GM19467 (cell line): Measurements from ENCODE around the gene ZDHHC18.

Experiments used
- ATAC-seq: cut with Tn5 transposase; IDR thresholded peaks from one replicate; pipeline ENCODE4 v1.9.1; 2021; ENCODE audit warnings: mild to moderate bottlenecking, moderate library complexity; ENCODE audit not compliant: unreplicated experiment

The ZDHHC18 gene

GRCh38 chr1:26826261-26827105, at the start of gene ZDHHC18:
ZDHHC18 (plus strand) TSS chr1:26826688; CDS start chr1:26826805, 117 bp downstream.
- peak; percentile 70 for ATAC-seq

DNA sequence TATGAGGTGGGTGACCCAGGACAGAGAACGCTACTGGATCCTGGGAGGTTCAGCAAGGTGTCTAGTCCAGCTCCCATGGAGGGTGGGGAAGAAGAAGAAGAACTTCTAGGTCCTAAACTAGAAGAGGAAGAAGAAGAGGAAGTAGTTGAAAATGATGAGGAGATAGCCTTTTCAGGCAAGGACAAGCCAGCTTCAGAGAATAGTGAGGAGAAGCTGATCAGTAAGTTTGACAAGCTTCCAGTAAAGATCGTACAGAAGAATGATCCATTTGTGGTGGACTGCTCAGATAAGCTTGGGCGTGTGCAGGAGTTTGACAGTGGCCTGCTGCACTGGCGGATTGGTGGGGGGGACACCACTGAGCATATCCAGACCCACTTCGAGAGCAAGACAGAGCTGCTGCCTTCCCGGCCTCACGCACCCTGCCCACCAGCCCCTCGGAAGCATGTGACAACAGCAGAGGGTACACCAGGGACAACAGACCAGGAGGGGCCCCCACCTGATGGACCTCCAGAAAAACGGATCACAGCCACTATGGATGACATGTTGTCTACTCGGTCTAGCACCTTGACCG, 47.3 kb upstream of the ZDHHC18 start:
- no peak for ATAC-seq

DNA sequence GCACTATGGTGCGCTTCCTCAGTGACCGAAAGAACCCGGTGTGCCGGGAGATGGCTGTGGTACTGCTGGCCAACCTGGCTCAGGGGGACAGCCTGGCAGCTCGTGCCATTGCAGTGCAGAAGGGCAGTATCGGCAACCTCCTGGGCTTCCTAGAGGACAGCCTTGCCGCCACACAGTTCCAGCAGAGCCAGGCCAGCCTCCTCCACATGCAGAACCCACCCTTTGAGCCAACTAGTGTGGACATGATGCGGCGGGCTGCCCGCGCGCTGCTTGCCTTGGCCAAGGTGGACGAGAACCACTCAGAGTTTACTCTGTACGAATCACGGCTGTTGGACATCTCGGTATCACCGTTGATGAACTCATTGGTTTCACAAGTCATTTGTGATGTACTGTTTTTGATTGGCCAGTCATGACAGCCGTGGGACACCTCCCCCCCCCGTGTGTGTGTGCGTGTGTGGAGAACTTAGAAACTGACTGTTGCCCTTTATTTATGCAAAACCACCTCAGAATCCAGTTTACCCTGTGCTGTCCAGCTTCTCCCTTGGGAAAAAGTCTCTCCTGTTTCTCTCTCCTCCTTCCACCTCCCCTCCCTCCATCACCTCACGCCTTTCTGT, 46.0 kb upstream of the ZDHHC18 start:
- ATAC-seq = no peak

DNA sequence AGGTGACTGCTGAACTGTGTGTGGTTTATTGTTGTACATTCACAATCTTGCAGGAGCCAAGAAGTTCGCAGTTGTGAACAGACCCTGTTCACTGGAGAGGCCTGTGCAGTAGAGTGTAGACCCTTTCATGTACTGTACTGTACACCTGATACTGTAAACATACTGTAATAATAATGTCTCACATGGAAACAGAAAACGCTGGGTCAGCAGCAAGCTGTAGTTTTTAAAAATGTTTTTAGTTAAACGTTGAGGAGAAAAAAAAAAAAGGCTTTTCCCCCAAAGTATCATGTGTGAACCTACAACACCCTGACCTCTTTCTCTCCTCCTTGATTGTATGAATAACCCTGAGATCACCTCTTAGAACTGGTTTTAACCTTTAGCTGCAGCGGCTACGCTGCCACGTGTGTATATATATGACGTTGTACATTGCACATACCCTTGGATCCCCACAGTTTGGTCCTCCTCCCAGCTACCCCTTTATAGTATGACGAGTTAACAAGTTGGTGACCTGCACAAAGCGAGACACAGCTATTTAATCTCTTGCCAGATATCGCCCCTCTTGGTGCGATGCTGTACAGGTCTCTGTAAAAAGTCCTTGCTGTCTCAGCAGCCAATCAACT, 45.2 kb upstream of the ZDHHC18 start:
- ATAC-seq = no peak

DNA sequence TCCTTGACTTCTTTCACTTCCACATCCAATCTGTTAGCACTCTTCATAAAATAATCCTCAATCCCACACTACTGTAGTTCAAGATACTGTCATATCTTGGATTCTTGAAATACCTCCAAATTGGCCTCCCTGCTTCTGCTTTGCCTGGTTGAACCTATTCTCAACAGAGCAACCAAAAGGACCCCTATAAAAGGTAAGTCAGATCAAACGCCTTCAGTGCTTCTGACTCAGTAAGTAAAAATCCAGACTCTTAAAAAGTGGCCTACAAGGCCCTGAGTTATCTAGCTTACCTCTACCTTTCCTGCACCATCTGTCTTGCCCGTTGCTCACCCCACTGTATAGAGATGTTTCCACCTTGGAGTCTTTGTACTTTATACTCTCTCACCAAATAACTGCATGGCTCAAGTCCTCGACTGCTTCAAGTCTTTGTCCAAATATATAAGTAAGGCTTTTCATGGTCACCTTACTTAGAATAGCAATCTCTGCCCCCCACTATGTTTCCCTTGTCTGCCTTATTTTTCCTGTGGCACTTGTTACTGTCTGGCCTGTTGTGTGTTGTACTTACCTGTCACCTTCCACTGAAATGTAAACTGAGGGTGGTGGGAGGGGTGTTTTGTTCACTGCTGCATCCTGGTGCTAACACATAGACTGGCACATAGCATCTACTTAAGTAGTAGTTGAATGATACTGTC, 43.8 kb upstream of the ZDHHC18 start:
- no peak for ATAC-seq

DNA sequence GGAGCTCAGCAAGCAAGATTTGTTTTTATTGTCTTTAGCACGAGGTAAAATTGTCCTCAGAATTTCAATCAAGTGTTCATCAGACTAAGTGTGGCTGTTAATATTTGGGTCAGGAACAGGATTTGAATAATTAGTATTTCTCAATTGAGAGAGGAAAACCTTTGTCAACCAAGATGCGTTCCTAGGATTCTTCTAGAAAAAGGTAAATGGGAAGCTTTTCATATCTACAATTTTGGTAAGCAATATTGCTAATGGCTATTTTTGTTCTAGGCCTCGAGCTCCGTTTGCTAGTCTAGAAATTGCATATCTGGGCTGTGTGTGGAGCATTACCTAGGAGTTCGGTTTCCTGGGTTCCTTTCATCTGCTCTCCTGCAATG, 42.9 kb upstream of the ZDHHC18 start:
- no peak for ATAC-seq

DNA sequence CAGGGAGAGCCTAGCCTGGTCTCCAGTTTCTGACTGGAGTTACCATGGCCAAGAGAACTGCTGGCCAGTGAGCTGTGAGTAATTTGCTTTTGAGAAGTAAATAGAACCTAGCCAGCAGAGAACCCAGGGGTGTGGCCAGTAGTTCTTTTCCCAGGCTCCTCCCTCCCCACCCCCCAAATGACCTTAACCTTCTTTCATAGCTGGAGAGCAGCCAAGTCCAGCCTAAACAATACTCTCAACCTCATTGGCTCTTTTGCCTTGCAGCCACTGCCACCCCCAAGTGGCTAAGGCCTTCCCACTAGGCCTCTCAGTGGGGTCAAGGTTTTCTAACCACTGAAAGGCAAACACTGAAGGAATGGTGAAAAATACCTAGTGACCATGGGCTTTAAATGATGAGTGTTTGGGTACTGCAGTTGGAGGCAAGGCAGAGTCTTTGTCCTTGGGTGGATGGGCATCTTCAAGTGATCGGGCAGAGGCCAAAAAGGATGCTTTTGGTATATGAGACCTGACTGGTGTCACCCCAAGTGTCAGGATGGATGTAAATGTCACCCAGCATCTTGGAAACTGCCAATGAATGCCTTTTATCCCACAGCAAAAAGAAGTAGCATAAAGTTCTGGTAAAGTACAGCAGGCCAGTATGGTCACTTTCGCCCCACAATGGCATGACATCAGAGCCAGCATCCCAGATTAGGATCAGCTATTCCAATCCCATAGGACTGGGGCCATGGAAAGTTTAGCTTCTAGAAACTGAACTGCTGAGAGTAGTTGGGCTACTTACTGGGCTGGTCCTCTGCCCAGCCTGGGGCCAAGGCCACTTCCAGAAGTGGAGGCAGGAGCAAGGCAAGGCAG, 42.2 kb upstream of the ZDHHC18 start:
- ATAC-seq = no peak

- no peak for ATAC-seq
Measured at GRCh38 chr1:26784886-26785285, 41.6 kb upstream of the ZDHHC18 start.

GRCh38 chr1:26785611-26786436, 40.7 kb upstream of the ZDHHC18 start:
- ATAC-seq = no peak

GRCh38 chr1:26786437-26787380, 39.8 kb upstream of the ZDHHC18 start:
- no peak for ATAC-seq

DNA sequence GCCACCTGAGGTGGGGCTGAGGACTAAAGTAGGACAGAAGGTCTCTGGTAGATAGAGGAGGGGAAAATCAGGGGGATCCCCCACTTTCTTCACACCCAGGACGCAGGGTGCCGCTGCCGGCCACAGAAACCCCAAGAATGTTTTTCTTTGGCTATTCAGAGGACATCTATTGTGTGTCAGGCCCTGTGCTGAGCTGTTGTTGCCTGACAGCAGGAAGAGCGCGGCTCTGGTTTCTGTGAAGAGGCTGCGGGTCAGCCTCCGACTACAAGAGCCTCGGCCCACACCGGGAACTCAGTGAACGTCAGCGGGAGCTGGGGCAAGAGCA, 39.1 kb upstream of the ZDHHC18 start:
- ATAC-seq = peak; percentile 30

DNA sequence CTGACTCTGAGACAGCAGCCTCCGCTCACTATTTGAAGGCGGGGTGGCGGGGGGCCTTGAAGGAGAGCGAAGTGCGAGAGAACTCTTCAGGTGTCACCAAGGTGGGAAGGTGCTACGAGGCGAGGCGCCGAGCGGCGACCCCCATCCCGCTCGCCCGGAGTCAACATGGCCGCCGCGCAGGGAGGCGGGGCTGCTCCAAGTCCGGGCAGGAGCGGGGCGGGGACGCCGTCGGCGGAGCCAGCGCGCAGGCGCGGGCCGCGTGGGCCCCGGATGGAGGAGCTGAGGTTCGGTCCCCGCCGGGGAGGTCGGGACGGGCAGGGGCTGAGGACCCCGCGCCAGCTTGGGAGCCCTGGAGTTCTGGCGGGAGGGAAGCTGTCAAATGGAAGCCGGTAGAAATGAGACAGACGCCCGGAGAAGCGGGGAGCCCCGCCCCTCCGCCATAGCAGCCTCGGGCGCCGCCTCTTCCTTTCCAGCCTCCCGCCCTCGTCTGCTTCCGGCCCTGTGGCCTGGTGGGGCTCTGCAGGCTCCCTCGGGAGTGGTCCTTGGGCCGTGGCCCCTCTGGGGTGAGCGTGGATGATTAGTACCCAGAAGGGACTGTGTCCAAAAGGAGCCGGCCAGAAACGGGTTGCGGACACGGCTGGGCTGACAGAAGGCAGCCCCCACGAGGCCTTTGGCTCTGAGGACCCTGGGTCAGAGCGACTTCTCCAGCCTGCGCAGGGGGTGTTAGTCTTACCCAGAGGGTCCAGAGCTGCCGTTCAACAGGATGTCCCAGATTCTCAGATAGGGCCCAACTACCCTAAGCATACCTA, 38.6 kb upstream of the ZDHHC18 start, which contains the start of gene PIGV:
Gene PIGV (plus strand): TSS at position 245 of the 809 bp plus-strand sequence. CDS start 2,866 bp downstream, outside the sequence.
- peak; percentile 51 for ATAC-seq

DNA sequence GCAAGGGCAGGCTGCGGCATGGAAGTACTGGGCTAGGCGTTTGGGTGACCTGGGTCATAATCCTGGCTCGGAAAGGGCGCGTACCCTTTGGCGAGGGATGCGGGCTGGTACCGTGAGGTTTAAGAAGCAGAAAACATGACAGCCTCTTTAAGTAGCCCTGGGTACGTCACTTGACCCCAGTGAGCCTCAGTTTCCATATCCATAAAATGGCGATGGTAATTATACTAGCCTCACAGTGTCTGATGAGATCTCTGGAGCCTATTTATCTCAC, 38.0 kb upstream of the ZDHHC18 start:
- no peak for ATAC-seq

DNA sequence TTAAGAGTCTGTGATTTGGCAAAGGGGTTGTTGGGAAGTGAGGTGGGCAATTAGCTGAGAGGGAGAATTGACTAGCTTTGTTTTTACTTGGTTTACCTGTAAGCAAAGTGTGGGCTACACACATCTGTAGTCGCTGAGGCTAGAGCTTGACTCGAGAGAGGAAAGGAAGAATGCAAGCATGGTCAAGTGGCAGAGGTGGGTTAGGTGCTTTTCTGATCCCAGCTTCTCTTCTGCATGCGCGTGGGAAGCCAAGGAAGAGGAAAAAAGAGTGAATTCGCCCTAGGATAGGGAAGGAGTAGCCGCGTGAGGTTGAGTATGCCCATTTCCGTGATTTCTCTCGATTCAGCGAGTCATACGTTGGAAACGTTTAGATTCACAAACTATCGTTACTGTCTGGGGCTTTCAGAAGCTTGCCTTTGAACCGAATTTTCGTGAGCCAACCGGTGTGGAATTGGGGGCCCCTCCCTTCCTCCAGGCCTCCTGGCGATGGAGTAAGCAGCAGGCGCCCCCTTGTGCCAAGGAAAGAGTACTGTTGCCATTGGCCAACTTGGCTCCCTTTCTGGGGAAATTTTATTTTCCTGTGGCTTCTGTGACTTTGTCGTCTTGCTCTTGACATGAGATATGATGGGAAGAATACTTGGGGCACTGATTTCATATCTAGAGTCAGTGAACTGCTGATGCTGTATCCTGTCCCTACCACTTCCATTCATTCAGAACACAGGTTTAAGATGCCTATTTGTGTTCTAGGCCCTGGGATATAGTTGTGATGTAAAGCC, 37.5 kb upstream of the ZDHHC18 start:
- no peak for ATAC-seq

DNA sequence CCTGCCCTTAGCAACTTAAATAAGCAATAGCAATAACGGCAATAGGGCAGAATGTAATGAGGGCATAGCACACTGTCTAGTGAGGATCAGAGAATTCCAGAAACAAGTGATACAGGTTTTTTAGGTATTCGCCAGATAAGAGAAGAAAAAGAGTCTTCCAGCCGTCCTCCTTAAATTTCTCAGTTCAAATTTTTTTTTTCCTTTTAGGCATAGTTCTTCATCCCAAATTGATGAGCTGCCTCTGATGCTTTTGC, 36.9 kb upstream of the ZDHHC18 start:
- no peak for ATAC-seq

DNA sequence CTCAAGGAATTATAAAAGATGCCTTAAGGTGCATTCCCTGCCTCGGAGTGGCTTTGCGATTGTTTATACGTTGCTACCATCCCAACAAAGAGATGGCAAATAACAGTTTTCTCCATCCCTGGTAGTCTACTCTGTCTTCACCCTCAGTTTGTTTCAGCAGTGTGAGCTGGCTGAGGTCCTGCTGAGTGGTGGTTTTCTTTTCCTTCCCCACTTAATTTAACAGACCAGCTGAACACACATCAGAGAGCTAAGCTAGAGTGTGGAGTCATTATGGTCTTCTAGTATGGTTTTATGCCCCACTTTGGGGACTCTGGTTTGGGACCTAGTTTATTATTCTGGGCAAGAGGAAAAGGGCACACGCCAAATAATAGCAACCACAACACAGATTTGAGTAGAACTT, 36.6 kb upstream of the ZDHHC18 start:
- no peak for ATAC-seq

- no peak for ATAC-seq
Measured at GRCh38 chr1:26790551-26790953, 35.9 kb upstream of the ZDHHC18 start.
